ENCODE measurements around the gene ZNF605.

- TF ChIP-seq POLR2A (IDR thresholded peaks at IDR 0.05; ENCODE audit: low read length) (no peak), GATA1 (IDR thresholded peaks at IDR 0.05; ENCODE audit: low read depth, low read length) (no peak)
Measured at GRCh38 chr12:132886529-132887477, 69.3 kb downstream of the ZNF605 start.
